HG03095 (cell line): Measurements from ENCODE around the gene NCKAP5.

Experiments used
- ATAC-seq: cut with Tn5 transposase; IDR thresholded peaks from one replicate; pipeline ENCODE4 v1.9.1; 2021; ENCODE audit warnings: moderate library complexity; ENCODE audit not compliant: unreplicated experiment

Gene NCKAP5

GRCh38 chr2:132751836-132752235 is 816.4 kb downstream of the NCKAP5 start:
- no peak for ATAC-seq

- ATAC-seq = no peak
These were observed 817.7 kb downstream of the NCKAP5 start for GRCh38 chr2:132750606-132751005.

- ATAC-seq = peak; percentile 67
These were observed 821.2 kb downstream of the NCKAP5 start for GRCh38 chr2:132747046-132747445.

- no peak for ATAC-seq
These were observed 826.5 kb downstream of the NCKAP5 start for GRCh38 chr2:132741754-132742153.

- no peak for ATAC-seq
These were observed 828.1 kb downstream of the NCKAP5 start for GRCh38 chr2:132740081-132740720.

GRCh38 chr2:132738223-132738622 is 830.0 kb downstream of the NCKAP5 start:
- ATAC-seq = no peak

GRCh38 chr2:132736059-132736458 is 832.2 kb downstream of the NCKAP5 start:
- no peak for ATAC-seq

- ATAC-seq = no peak
These were observed 833.3 kb downstream of the NCKAP5 start for GRCh38 chr2:132734961-132735360.

- no peak for ATAC-seq
These were observed 835.2 kb downstream of the NCKAP5 start for GRCh38 chr2:132733094-132733493.

GRCh38 chr2:132732694-132733093 is 835.6 kb downstream of the NCKAP5 start:
- ATAC-seq = no peak

GRCh38 chr2:132731441-132731840 is 836.8 kb downstream of the NCKAP5 start:
- ATAC-seq = no peak

- no peak for ATAC-seq
These were observed 837.7 kb downstream of the NCKAP5 start for GRCh38 chr2:132730611-132731010.

GRCh38 chr2:132729522-132729921 is 838.7 kb downstream of the NCKAP5 start:
- no peak for ATAC-seq

GRCh38 chr2:132726155-132726554 is 842.1 kb downstream of the NCKAP5 start:
- no peak for ATAC-seq

GRCh38 chr2:132725748-132726147 is 842.5 kb downstream of the NCKAP5 start:
- ATAC-seq = no peak

GRCh38 chr2:132725148-132725547 is 843.1 kb downstream of the NCKAP5 start:
- no peak for ATAC-seq

GRCh38 chr2:132721938-132722337 is 846.3 kb downstream of the NCKAP5 start:
- ATAC-seq = no peak

GRCh38 chr2:132720393-132720792 is 847.9 kb downstream of the NCKAP5 start:
- no peak for ATAC-seq

- no peak for ATAC-seq
These were observed 848.8 kb downstream of the NCKAP5 start for GRCh38 chr2:132719480-132719879.

- no peak for ATAC-seq
These were observed 851.3 kb downstream of the NCKAP5 start for GRCh38 chr2:132716954-132717353.

- peak; percentile 68 for ATAC-seq
These were observed 852.6 kb downstream of the NCKAP5 start for GRCh38 chr2:132715386-132716351.

- ATAC-seq = no peak
These were observed 864.9 kb downstream of the NCKAP5 start for GRCh38 chr2:132703396-132703795.
